ENCODE data around the gene CDK14. TPM values are rescaled to one million over a fixed set of nuclear protein-coding genes. Genes with fewer than 3 reads are reported as not detected.

CDK14 gene
- total RNA-seq, 1 donor from 2014 or later: 58.6 TPM

DNA sequence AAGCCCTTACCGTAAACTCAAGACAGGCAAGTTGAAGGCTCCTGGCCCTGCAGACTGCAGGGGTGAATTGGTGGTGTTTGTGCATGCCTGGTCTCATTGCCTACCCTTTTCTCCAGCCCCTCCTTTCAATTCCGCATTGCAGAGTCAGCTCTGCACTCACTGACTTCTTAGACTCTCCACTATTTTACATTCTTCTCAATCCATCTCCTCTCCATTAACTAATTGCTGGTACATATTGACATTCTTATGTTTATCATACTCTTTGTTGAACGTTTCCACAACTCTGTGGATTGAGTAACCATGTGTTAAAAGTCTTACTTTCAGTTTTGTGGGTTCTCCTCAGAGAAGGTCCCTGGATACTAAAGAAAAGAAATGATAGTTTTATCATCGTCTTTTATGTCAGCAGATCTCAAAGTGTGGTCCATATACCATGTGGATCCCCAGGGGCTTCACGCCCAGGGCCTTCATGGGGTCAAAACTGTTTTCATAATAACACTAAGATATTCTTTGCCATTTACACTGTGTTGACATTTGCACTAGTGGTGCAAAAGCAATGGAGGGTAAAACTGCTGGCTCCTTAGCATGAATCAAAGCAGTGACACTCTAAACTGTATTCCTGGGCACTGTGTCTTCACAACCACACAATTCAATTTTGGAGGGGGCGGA, 532.7 kb downstream of the CDK14 start:
- ATAC-seq (peak; percentile 39 to 43), DNase-seq (no peak)
- TF ChIP-seq, protein P1, sequence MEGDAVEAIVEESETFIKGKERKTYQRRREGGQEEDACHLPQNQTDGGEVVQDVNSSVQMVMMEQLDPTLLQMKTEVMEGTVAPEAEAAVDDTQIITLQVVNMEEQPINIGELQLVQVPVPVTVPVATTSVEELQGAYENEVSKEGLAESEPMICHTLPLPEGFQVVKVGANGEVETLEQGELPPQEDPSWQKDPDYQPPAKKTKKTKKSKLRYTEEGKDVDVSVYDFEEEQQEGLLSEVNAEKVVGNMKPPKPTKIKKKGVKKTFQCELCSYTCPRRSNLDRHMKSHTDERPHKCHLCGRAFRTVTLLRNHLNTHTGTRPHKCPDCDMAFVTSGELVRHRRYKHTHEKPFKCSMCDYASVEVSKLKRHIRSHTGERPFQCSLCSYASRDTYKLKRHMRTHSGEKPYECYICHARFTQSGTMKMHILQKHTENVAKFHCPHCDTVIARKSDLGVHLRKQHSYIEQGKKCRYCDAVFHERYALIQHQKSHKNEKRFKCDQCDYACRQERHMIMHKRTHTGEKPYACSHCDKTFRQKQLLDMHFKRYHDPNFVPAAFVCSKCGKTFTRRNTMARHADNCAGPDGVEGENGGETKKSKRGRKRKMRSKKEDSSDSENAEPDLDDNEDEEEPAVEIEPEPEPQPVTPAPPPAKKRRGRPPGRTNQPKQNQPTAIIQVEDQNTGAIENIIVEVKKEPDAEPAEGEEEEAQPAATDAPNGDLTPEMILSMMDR (IDR thresholded peaks at IDR 0.05): no peak
- H3K27me3 ChIP-seq (ENCODE audit: low read depth): no peaks in the 10 kb centered on the region
- intact Hi-C loops (cut with DNase I): no loop called here
- no peak overlapping the region for H3K27ac ChIP-seq
- H3K4me3 ChIP-seq: peak overlapping the region; percentile 14
- no peaks in the 10 kb centered on the region for H3K9me3 ChIP-seq
- no peaks in the 10 kb centered on the region for H3K4me1 ChIP-seq
- H3K36me3 ChIP-seq: no peaks in the 10 kb centered on the region

GRCh38 chr7:91135300-91135699, 539.2 kb downstream of the CDK14 start:
- TF ChIP-seq, protein P1 (IDR thresholded peaks at IDR 0.05): no peak
- no peak for ATAC-seq
- intact Hi-C loops (cut with DNase I): no loop called here
- Histone ChIP-seq H3K4me1 (no peaks in the 10 kb centered on the region), H3K27ac (no peak overlapping the region), H3K27me3 (ENCODE audit: low read depth) (no peaks in the 10 kb centered on the region), H3K4me3 (no peak overlapping the region), H3K36me3 (no peaks in the 10 kb centered on the region), H3K9me3 (no peaks in the 10 kb centered on the region)
- DNase-seq: no peak

DNA sequence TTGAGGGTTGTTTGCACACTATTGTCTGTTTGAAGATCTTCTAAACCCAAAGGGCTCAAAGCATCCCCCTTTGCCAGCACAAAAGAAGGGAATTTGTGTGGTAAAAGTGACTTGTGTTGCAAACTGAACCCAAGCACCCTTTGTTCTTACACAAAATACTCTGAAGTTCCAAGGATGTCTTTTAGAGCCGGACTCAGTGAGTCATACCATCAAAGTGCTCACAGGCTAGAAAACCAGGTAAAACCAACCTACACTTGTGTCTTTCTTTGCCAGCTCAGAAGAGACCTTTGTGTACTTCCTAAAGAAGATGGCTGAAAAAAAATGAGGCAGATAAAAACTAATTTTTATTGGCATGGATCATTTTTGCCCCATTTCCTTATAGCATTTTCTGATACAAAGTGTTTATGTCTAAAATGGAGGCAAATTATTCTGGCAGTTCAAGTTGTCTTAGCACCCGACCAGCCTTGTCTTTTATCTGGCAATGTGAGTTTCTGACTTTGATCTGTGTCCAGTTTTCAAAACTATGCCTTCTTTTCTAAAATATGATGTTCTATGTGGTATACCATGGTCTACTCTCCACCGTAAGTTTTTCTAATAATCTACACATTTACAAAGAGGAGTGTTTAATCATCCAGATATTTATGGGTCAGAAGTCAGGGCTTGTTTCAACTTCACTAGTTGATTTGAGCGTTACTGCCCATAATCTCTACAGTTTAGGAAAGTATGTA, 539.7 kb downstream of the CDK14 start:
- H3K4me3 ChIP-seq: no peak overlapping the region
- ATAC-seq (no peak), DNase-seq (no peak)
- intact Hi-C loops (cut with DNase I): no loop called here
- H3K27me3 ChIP-seq (ENCODE audit: low read depth): no peaks in the 10 kb centered on the region
- no peaks in the 10 kb centered on the region for H3K9me3 ChIP-seq
- no peak overlapping the region for H3K27ac ChIP-seq
- TF ChIP-seq, protein P1 (IDR thresholded peaks at IDR 0.05): no peak
- H3K4me1 ChIP-seq: no peaks in the 10 kb centered on the region
- no peaks in the 10 kb centered on the region for H3K36me3 ChIP-seq

GRCh38 chr7:91137153-91137787, 541.1 kb downstream of the CDK14 start:
- Histone ChIP-seq H3K4me1 (no peaks in the 10 kb centered on the region), H3K4me3 (no peak overlapping the region), H3K27me3 (ENCODE audit: low read depth) (no peaks in the 10 kb centered on the region), H3K36me3 (no peaks in the 10 kb centered on the region), H3K27ac (no peak overlapping the region), H3K9me3 (no peaks in the 10 kb centered on the region)
- ATAC-seq (no peak), DNase-seq (no peak)
- intact Hi-C loops (cut with DNase I): no loop called here
- TF ChIP-seq, protein P1 (IDR thresholded peaks at IDR 0.05): no peak

DNA sequence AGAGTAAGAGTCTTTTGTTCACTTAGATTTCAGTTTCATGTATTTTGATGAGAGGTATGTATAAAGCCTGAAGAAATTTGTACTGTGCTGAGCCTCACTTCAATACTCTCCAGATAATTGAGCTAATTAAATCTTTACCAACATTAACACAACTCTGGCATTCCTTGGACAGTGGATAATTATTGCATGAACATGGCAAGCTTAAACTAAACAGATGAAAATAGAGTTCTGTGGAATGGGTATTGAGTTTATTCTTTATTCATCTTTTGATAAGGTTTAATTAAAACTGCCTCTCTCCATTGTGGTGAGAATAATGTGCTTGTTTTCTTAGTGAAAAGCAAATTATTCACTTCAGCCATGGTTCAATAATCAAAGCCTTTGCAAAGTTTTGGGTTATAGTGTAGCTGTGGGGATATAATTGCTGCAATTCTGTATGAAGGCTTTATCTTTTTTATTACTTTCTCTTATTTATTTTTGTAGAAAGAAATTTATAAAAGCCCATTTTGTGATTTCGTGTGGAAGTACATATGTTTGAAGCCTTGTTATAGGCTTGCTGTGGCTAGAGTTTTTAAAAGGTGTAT, 541.8 kb downstream of the CDK14 start:
- intact Hi-C loops (cut with DNase I): no loop called here
- no peak overlapping the region for H3K27ac ChIP-seq
- no peak for DNase-seq
- no peaks in the 10 kb centered on the region for H3K4me1 ChIP-seq
- H3K4me3 ChIP-seq: no peak overlapping the region
- H3K27me3 ChIP-seq (ENCODE audit: low read depth): no peaks in the 10 kb centered on the region
- H3K36me3 ChIP-seq: no peaks in the 10 kb centered on the region
- H3K9me3 ChIP-seq: no peaks in the 10 kb centered on the region
- TF ChIP-seq, protein P1 (IDR thresholded peaks at IDR 0.05): no peak
- no peak for ATAC-seq

Data from lower lobe of right lung (tissue), 2 donors.